HG02973 (cell line): ENCODE measurements around the gene KLC4.

Experiments
- ATAC-seq: cut with Tn5 transposase; IDR thresholded peaks from one replicate; pipeline ENCODE4 v1.9.1; 2021; ENCODE audit warnings: moderate library complexity; ENCODE audit not compliant: unreplicated experiment

The KLC4 gene

GRCh38 chr6:43059168-43060033 lies at the start of gene KLC4, which contains the start of gene MRPL2:
KLC4 (plus strand) TSS chr6:43059631; CDS start chr6:43061336, 1,705 bp downstream.
MRPL2 (minus strand) TSS chr6:43059434; CDS start chr6:43059381, 53 bp downstream.
- peak; percentile 75 for ATAC-seq

GRCh38 chr6:43011207-43011606 lies 48.2 kb upstream of the KLC4 start:
- no peak for ATAC-seq

GRCh38 chr6:43012364-43012763 lies 47.1 kb upstream of the KLC4 start:
- no peak for ATAC-seq

DNA sequence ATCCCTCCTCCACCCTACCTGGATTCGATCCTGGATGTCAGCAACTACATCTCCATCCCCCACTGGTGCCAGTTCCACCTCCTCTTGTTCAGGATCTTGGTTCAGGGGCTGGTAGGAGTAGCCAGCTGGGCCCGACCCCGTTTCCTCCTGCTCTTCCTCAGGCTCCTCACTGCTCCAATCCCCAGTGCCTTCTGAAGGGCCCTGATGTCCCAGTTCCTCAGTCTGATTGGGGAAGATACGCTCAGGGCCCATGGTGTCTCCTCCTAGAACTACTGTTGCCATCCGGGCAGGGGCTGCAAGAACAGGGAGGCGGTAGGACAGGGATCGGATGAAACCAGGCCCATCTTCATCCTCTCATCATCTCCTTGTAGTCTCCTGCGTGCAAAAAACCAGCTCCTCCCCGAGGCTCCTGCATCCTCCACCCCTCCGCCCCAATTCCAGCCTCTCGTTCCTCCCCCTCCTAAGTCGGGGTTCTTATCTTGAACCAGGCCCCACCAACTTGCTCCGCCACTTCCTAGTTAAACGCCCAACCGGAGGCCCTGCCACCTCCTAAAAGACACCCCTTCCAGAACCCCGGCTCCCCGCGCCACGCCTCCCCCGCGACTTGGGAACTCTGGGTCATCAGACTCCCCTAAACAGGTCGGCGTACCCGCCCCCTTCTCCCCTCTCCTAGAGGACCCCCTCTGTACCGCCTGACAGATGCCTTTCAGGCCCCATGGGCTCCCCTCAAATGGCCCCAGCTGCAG lies 46.2 kb upstream of the KLC4 start:
- ATAC-seq = peak; percentile 1

- ATAC-seq = peak; percentile 88
Measured at GRCh38 chr6:43013843-43014433, 45.5 kb upstream of the KLC4 start, which contains the start of the genes KLHDC3 and MEA1. KLHDC3 (plus strand) TSS chr6:43014249; CDS start chr6:43017193, 2,944 bp downstream. MEA1 (minus strand) TSS chr6:43013946; CDS start chr6:43013813, 133 bp downstream.

GRCh38 chr6:43014434-43014909 lies 45.0 kb upstream of the KLC4 start:
- ATAC-seq = no peak

DNA sequence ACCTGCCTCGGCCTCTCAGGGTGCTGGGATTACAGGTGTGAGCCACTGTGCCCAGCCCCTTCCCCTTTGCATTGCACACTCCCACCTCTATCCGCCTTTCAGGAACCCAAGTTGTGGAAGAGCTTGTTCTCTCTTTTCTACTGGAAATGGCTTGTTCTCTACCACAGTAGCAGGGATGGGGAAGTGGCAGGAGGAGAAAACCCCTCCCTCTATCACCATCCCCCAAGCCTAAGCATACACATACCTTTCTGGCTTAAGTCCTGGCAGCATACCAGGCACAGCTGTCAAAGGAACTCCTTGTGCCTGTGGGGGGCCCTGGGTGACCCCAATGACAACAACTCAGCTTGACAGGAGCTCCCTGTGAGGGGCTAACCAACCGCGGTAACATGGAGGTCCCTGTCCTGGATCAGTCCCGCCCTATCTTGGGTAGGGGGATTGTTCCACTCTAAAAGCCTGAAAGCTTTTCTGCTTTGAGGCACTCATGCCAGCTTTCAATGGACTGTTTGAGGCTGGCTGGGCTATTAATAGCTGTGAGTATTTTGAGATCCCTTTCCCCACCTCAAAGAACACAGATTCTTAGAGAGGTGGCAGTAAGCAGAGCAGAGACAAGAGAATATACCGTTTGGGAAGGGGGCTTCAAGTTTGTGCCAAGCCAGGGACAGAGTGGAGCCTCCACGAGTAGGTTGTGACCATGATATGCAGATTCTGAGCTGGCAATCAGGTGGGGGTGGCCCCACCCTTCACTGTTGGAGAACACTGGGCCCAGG lies 43.1 kb upstream of the KLC4 start:
- ATAC-seq = no peak

GRCh38 chr6:43016943-43017334 lies 42.5 kb upstream of the KLC4 start:
- no peak for ATAC-seq

- no peak for ATAC-seq
Measured at GRCh38 chr6:43019152-43019551, 40.3 kb upstream of the KLC4 start.

DNA sequence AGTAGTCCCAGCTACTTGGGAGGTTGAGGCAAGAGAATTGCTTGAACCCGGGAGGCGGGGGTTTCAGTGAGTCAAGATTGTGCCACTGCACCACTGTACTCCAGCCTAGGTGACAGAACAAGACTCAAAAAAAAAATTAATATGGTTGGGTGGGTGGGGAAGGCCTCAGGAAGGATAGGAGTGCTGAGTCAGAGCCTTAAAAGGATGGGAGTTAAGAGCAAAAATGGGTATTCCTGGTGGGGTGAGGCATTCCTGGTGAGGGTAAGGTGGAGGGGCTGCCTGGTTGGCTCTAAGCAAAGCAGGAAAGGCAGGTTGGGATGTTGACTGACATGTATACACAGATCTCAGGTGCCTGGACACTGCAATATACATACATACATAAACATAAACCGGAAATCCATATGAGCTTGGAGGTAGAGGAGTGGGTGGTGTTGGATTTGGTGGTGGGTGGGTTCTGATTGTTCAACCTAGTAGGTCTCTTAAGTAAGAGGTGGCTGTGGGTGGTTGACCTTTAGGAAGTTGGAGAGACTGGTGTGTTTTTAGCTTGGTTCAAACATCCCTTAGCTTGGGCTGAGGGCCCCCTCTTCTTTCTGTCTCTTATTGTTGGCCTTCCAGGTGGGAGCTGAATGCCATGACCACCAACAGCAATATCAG lies 39.3 kb upstream of the KLC4 start:
- no peak for ATAC-seq

- no peak for ATAC-seq
Measured at GRCh38 chr6:43020847-43021246, 38.6 kb upstream of the KLC4 start.

DNA sequence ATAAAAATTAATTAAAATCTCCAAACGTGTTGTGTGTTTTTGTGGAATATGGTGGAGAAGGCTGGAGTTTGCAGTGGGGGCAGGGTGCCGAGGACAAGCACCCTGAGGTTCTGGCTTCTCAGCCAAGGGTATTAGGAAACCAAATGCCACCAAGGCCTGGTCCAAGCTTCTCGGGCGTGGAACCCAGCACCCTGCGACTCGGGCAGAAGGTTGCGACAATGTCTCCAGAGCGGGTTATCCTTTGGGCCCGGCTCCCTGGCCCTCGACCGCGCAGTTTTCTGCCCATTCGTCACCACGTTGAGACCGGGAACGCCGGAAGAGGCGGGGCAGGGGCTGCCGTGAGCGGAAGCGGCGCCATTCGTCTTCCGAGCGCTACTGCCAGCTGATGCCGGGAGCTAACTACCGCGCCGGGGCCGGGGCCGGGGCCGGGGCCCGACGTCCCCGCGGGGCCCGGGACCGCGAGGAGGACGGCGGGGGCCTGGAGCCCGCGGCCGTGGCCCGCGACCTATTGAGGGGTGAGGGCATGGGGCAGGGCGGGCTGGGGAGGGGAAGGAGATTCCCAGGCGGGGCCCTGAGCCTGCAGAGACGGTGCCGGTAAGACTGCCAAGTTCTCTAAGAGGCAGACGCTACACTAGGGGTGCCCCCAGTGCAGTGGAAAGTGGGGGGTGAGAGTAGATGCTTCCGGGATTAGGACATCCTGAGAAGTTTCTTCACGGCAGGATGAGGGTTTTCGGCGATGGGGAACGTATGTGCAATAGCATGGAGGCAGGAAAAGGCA lies 38.0 kb upstream of the KLC4 start, which contains the start of gene RRP36:
Gene RRP36 (plus strand): TSS at position 354 of the 778 bp plus-strand sequence. CDS start 32 bp downstream, at position 386.
- ATAC-seq = peak; percentile 72

GRCh38 chr6:43024436-43024835 lies 35.0 kb upstream of the KLC4 start:
- no peak for ATAC-seq

DNA sequence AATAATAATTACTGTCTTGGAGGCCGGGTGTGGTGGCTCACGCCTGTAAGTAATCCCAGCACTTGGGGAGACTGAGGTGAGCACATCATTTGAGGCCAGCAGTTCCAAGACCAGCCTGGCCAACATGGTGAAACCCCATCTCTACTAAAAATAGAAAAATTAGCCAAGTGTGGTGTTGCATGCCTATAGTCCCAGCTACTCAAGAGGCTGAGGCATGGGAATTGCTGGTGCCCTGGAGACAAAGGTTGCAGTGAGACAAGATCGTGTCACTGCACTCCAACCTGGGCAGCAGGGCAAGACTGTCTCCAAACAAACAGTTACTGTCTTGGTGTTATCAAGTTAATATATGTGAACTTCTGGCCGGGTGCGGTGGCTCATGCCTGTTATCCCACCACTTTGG lies 33.1 kb upstream of the KLC4 start:
- ATAC-seq = no peak

GRCh38 chr6:43029120-43029519 lies 30.3 kb upstream of the KLC4 start:
- ATAC-seq = no peak

DNA sequence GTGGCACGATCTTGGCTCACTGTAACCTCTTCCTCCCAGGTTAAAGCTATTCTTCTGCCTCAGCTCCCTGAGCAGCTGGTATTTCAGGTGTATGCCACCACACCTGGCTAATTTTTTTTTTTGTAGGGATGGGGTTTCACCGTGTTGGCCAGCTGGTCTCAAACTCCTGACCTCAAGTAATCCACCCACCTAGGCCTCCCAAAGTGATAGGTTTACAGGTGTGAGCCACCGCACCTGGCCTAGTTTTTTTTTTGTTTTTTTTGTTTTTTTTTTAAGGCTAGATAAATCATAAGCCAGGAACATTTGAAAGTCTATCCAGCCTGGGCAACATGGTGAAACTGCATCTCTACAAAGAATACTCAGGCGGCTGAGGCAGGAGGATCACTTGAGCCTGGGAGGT lies 27.1 kb upstream of the KLC4 start:
- no peak for ATAC-seq

DNA sequence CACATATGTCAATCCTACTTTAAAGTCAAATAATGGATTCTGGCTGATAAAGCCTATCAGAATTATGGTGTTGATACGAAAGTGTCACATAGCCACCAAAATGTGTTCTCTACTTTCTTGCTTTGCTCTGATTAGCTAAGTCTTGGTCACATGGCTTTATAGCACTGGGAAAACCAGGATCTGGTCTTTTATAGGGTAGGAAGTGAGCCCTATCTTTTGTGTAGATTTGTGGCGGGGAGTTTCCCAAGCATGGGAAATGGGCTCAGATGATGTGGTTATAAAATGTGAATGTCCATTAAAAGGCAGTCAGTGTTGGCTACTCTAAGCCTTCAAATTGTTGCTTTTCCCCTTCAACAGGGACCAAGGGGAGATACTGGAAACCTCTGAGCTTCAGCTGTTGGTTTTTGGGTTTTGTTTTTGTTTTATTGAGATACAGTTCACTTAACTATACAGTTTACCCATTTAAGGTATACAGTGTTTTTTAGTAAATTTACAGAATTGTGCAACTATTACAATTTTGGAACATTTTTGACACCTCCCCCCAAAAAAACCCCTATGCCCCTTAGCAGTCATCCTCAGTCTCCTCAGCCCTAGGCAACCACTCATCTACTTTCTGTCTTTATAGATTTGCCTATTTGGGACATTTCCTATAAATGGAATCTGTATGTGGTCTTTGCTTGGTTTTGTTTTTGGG lies 25.8 kb upstream of the KLC4 start:
- no peak for ATAC-seq

DNA sequence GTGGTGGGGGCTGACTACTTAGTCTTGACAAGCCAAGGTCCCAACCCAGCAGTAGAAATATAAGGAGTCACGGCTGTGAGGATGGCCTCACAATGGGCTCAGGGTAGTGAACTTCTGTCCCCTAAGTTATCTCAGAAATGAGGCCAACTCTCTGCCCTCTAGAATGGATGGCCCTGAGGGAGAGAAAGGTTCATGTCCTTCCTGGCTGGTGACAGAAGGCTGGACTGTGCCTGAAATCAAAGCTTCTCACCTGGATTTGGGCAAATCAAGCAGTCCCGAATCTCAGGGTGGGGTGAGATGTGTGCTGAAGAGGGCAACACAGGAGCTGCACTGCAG lies 25.3 kb upstream of the KLC4 start:
- ATAC-seq = no peak
